Measurements from ENCODE around the gene TXNDC12. TPM values are rescaled to one million over a fixed set of nuclear protein-coding genes. Genes with fewer than 3 reads are reported as not detected.

Gene TXNDC12
- total RNA-seq, 4 donors from 2014 or later: 31.5 to 44.9 (median 36.1) TPM

- TF ChIP-seq CTCF (IDR thresholded peaks at IDR 0.05; ENCODE audit: low read depth): no peak
These were observed 32.9 kb downstream of the TXNDC12 start for GRCh38 chr1:52022133-52022532.

GRCh38 chr1:52008071-52008809 lies 46.8 kb downstream of the TXNDC12 start:
- no peak for TF ChIP-seq CTCF (IDR thresholded peaks at IDR 0.05; ENCODE audit: low read depth)

- TF ChIP-seq CTCF (IDR thresholded peaks at IDR 0.05; ENCODE audit: low read depth): no peak
These were observed 47.6 kb downstream of the TXNDC12 start for GRCh38 chr1:52007215-52008002.

GRCh38 chr1:52003877-52004276 lies 51.1 kb downstream of the TXNDC12 start:
- TF ChIP-seq CTCF (IDR thresholded peaks at IDR 0.05; ENCODE audit: low read depth): no peak

- TF ChIP-seq CTCF (IDR thresholded peaks at IDR 0.05; ENCODE audit: low read depth): no peak
These were observed 52.7 kb downstream of the TXNDC12 start for GRCh38 chr1:52002038-52002917.

GRCh38 chr1:51998701-51999100 lies 56.3 kb downstream of the TXNDC12 start:
- TF ChIP-seq CTCF (IDR thresholded peaks at IDR 0.05; ENCODE audit: low read depth): no peak
